Skeletal muscle tissue (tissue), 4 donors: ENCODE measurements around the gene ST14. TPM values are rescaled to one million over a fixed set of nuclear protein-coding genes. Genes with fewer than 3 reads are reported as not detected.
"Not testable (repeated sequence)": the region's sequence is repeated elsewhere in the genome, so short reads cannot be mapped to it uniquely, and the experiment has no call there.

Experiments used
- H3K27ac ChIP-seq: one replicate; pipeline ENCODE4 v1.7.0; 2013; ENCODE audit warnings: mild to moderate bottlenecking, low read depth, low read length, inconsistent platforms
- H3K27me3 ChIP-seq, 3 donors: one replicate each; pipeline ENCODE4 v1.7.0; 2013; ENCODE audit warnings: low read length in 3 of 3; ENCODE audit not compliant: control insufficient read depth in 3 of 3, insufficient read depth in 3 of 3
- H3K36me3 ChIP-seq, 3 donors: one replicate each; pipeline ENCODE4 v1.7.0; 2013; ENCODE audit warnings: low read length in 3 of 3; ENCODE audit not compliant: control insufficient read depth in 3 of 3, insufficient read depth in 3 of 3
- H3K4me1 ChIP-seq, 3 donors: one replicate each; pipeline ENCODE4 v1.7.0; 2013; ENCODE audit warnings: low read length in 3 of 3, mild to moderate bottlenecking in 3 of 3; ENCODE audit not compliant: control insufficient read depth in 3 of 3, insufficient read depth in 3 of 3
- H3K4me3 ChIP-seq, 3 donors: one replicate each; pipeline ENCODE4 v1.7.0; 2013; ENCODE audit warnings: low read length in 3 of 3
- H3K9ac ChIP-seq, 3 donors: one replicate each; pipeline ENCODE4 v1.7.0; 2013; ENCODE audit warnings: low read length in 3 of 3, mild to moderate bottlenecking in 3 of 3, moderate library complexity in 2 of 3, low read depth in 1 of 3
- H3K9me3 ChIP-seq, 3 donors: one replicate each; pipeline ENCODE4 v1.7.0; 2013; ENCODE audit warnings: low read length in 3 of 3; ENCODE audit not compliant: control insufficient read depth in 3 of 3
- total RNA-seq: library from RNA; depleted of rRNA; stranded (reverse); fragments of >200 nt; gene quantifications from one replicate; pipeline ENCODE4 v1.2.3, GENCODE V29; 2014
- donor health status: Osteomylitis.

Gene ST14
- total RNA-seq, 1 donor from 2014 or later: 0.52 TPM

DNA sequence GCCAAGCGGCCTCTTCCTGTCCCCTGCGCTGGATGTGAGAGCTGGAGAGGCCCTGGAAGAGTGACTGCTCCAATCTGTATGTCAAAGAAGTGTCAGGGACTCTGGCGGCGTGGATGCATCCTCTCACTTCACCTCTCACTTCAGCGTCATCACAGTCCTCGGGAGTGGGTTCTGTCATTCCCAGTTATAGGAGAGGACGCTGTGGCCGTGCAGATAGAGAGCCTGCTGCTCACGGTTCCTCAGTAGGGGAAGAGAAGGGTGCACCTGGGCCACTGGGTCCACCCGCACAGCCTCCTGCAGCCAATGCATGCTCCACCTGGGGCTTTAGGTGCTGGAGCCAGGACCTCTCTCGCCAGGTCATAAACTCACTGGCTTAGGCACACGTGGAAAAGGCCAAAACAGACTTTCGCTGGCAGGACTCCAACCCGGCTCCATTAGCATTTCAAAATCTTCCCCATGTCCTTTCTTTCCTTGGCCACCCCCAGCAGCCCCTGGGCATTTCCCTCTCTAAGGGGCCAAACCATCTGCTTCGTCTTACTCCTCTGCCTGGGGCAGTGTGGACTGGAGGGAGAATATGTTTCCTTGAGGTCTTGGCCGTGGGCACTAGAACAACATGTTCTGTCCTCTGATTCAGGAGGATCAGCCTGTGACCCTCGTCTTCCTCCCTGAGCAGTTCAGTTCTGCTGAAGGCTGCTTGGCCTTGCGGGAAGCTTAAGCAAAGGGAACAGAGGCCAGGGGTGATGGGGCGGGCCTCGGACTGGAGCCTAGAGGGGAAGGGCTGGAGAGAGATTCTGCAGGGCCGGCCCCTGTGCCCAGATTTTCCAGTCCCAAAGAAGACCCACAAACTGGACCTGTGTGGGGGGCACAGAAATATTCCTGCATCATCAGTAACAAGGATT lies 57.8 kb downstream of the ST14 start:
- H3K9me3 ChIP-seq: no peaks in the 10 kb centered on the region
- H3K27ac ChIP-seq: no peak overlapping the region
- peaks cover 0 to 2% (median 0%) of the 10 kb centered on the region in 3 donors for H3K36me3 ChIP-seq
- peaks cover 3 to 5% (median 4%) of the 10 kb centered on the region in 3 donors for H3K4me1 ChIP-seq
- H3K4me3 ChIP-seq: no peak overlapping the region
- H3K27me3 ChIP-seq: peaks cover 3 to 23% (median 9%) of the 10 kb centered on the region in 3 donors
- H3K9ac ChIP-seq: no peak overlapping the region

DNA sequence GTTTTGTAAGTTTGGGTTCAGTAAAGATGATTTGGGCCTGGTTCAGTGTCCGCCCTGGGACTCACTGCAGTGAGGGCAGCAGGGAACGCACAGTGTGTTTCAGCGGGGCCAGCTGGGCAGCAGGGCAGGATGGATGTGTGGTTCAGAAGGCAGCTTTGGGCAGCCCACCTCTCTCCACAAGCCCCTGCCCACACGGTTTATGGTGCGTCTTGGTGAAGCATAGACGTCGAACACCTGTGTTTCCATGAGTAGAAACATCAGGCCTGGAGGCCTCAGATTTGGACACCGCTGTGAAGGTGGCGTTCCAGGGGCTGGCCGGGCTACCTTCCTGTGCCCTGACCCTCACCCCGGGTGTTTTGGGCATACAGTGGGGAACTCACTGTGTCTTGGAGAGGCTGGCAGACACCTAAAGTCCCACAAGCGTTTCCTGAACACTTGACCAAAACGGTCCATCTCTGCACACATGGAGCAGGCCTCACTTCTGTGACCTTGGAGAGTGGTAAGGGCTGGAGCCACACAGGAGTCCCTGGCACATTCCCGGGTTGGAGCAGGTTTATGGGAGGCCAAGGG lies 59.0 kb downstream of the ST14 start:
- Histone ChIP-seq H3K4me3 (no peak overlapping the region), H3K27me3 (peaks cover 3 to 17% (median 9%) of the 10 kb centered on the region in 3 donors), H3K9me3 (no peaks in the 10 kb centered on the region), H3K4me1 (no peaks in the 10 kb centered on the region), H3K27ac (no peak overlapping the region), H3K36me3 (peaks cover 0 to 2% (median 0%) of the 10 kb centered on the region in 3 donors), H3K9ac (no peak overlapping the region)

DNA sequence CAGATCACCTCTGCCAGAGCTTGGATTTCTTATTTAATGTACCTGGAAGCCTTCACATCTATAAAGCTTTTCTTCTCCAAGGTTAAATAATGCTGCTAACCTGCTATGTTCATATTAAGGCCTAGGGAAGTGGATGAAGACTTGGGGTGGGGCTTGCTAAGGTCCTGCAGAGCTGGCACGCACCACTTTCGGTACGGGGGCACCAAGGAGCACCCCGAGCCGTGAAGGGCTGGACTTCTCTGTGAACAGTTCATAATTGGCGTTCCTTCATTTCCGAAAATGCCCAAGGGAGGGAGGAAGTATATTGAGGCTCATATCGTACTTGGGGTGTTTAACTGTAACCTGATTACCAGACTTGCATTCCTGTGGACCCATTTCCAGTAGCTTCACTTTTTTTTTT lies 59.6 kb downstream of the ST14 start:
- no peak overlapping the region for H3K9ac ChIP-seq
- H3K9me3 ChIP-seq: no peaks in the 10 kb centered on the region
- H3K4me1 ChIP-seq: no peaks in the 10 kb centered on the region
- peaks cover 0 to 12% (median 9%) of the 10 kb centered on the region in 3 donors for H3K27me3 ChIP-seq
- peaks cover 0 to 2% (median 0%) of the 10 kb centered on the region in 3 donors for H3K36me3 ChIP-seq
- H3K27ac ChIP-seq: no peak overlapping the region
- no peak overlapping the region for H3K4me3 ChIP-seq

DNA sequence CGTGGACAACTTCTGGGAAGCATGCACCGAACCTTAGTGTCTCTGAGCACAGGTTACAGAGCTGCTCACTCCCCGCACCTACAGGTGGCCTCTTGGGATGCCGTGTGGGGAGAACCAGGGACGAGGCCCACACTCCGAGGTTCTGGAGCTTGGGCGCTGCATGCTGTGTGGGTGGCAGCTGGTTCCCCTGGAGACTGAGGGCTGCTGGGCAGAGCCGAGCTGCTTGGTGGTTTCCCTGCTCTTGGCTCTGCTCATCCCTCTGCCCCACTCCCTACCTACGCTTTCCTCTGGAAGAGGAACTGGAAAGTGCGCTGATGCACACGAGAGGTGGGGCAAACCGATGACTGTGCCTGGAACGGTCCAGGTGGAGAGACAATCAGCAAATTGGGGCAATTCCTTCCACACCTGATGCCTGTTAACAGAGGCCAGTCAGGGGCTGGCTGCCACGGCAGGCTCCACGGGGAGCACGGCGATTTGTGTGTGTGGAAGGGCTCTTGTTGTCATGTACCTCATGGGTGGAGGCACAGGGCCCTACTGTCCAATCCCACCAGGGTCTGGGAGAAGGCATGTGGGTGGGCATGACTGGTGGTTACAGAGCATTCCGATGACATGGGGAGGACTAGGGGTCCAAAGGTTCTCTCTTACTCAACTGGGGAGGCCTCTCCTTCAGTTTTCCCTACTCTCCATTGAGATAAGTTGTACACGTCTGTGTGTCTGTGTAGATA lies 60.9 kb downstream of the ST14 start:
- Histone ChIP-seq H3K9me3 (no peaks in the 10 kb centered on the region), H3K9ac (no peak overlapping the region), H3K4me1 (no peaks in the 10 kb centered on the region), H3K27ac (no peak overlapping the region), H3K27me3 (peaks cover 0 to 10% (median 5%) of the 10 kb centered on the region in 3 donors), H3K36me3 (peaks cover 0 to 2% (median 0%) of the 10 kb centered on the region in 3 donors), H3K4me3 (no peak overlapping the region)

DNA sequence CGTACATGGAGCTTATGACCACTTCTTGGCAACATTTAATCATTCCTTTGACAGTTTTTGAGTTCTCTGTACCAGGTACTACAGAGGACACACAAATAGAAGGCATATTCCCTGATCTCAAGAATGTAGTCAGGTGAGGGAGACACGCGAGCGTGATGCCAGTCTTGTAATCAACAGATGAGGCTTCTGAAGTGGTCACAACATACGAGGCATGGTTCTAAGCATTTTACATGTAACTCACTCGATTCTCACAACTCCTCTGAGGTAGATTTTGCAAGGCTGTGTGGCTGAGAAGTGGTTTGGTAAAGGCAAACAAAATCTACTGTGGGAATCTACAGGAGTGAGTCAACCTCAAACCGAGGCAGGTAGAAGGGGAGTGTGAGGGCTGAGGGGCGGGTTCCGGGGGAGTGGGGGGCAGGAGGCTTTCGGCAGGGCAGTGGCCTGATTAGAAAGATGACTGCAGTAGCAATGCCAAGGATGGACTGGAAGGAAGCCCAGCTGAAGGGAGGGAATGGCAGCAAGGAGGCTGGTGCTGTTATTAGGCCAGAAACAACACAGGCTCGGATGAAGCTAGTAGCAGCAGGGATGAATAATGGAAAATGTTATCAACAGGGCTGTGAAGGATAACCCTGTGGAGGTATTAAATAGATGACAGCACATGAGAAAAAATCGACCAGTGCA lies 63.8 kb downstream of the ST14 start:
- H3K36me3 ChIP-seq: peaks cover 0 to 2% (median 0%) of the 10 kb centered on the region in 3 donors
- H3K27me3 ChIP-seq: no peaks in the 10 kb centered on the region
- H3K9me3 ChIP-seq: no peaks in the 10 kb centered on the region
- no peak overlapping the region for H3K27ac ChIP-seq
- no peak overlapping the region for H3K4me3 ChIP-seq
- no peaks in the 10 kb centered on the region for H3K4me1 ChIP-seq
- H3K9ac ChIP-seq: no peak overlapping the region

DNA sequence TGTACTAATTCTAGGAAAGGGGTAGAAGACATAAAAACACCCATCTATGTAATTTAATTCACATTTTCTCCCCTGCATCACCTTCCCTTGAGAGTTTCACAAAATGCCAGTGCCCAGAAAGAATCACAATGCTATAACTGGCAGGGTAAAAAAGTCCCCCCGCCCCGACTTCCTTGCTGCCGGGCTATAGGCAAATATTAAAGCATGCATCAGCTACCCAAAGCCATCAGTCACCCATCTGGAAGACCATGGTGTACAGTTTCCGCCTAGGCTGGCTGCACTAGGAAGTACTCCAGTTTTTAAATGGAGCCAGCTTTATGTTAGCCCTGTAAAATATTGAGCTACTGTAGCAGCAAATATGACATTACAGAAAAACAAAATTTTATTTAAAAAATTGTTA lies 67.8 kb downstream of the ST14 start:
- H3K27me3 ChIP-seq: no peaks in the 10 kb centered on the region
- no peak overlapping the region for H3K4me3 ChIP-seq
- H3K9ac ChIP-seq: no peak overlapping the region
- H3K27ac ChIP-seq: no peak overlapping the region
- no peaks in the 10 kb centered on the region for H3K4me1 ChIP-seq
- peaks cover 0 to 5% (median 0%) of the 10 kb centered on the region in 3 donors for H3K36me3 ChIP-seq
- no peaks in the 10 kb centered on the region for H3K9me3 ChIP-seq

DNA sequence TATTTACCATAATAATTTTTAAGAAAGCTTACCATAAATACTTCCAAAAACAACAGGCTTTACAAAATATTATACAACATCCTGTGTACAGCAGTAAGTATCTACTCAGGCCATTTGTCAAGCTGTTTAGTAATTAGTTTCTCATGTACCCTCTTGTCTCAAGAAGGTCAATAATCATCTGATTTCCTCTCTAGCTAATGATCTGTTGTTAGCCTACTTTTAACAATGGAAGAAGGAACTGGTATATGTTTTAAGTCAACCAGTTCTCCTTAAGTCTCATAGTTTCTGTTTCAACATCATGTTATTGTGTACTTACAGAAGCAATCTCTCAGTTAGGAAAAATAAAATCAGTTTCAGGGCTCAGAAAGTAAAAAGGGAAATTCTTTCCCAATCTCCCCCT lies 73.9 kb downstream of the ST14 start:
- not testable (repeated sequence) for H3K27me3 ChIP-seq, H3K9me3 ChIP-seq, H3K9ac ChIP-seq, H3K27ac ChIP-seq, H3K4me1 ChIP-seq, H3K4me3 ChIP-seq
- peaks cover 12 to 23% (median 13%) of the 10 kb centered on the region in 3 donors for H3K36me3 ChIP-seq

DNA sequence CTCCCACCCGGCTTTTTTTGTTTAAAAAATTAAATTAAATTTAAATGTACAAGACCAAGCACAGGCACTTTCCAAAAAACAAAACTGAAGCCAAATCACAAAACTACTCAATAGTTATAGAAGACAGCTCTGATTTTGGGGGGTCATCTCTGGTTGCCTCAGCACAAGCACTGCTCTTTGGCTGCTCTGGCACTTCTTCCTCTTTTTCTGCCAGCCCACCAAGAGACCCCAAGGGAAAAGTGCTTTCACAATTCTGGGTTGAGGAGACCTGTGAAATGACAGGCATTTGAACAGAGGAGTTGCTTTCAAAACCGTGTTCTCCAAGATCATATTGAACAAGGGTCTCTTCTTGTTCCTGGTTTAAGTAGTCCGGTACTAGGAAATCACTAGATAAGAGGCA lies 74.3 kb downstream of the ST14 start:
- not testable (repeated sequence) for H3K4me3 ChIP-seq, H3K9ac ChIP-seq
- H3K36me3 ChIP-seq: peaks cover 12 to 23% (median 15%) of the 10 kb centered on the region in 3 donors

DNA sequence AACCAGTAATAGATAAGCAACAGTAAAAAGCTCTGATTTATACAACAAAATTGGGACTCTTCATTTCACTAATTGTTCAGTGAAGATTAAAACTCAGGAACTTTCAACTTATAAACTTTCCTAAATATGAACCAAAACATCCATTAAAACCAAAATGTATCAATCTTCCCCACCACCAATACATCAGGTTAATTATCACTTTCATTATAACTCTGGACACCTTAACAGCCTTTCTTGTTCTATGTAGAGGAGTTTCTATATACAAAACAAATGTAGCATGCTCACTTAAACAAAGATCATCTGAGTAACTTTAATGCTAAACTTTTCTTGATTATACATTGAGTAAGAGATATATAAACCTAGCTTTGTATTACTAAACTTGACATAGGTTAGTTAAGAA lies 74.7 kb downstream of the ST14 start:
- H3K36me3 ChIP-seq: peaks cover 12 to 25% (median 19%) of the 10 kb centered on the region in 3 donors
- no peak overlapping the region for H3K4me3 ChIP-seq
- H3K27me3 ChIP-seq: no peaks in the 10 kb centered on the region
- no peaks in the 10 kb centered on the region for H3K9me3 ChIP-seq
- no peaks in the 10 kb centered on the region for H3K4me1 ChIP-seq
- H3K27ac ChIP-seq: no peak overlapping the region
- no peak overlapping the region for H3K9ac ChIP-seq

More for the DNA sequence above, 74.3 kb downstream of the ST14 start:
- not testable (repeated sequence) for H3K9me3 ChIP-seq, H3K4me1 ChIP-seq, H3K27me3 ChIP-seq, H3K27ac ChIP-seq
